GM12801 (cell line): Measurements from ENCODE around the gene RAB1B.

Experiments
- CTCF ChIP-seq: IDR thresholded peaks from one replicate; pipeline ENCODE4 v1.5.1; 2011; ENCODE audit warnings: control low read depth; ENCODE audit not compliant: insufficient read length; ENCODE audit errors: extremely low read depth

RAB1B gene

DNA sequence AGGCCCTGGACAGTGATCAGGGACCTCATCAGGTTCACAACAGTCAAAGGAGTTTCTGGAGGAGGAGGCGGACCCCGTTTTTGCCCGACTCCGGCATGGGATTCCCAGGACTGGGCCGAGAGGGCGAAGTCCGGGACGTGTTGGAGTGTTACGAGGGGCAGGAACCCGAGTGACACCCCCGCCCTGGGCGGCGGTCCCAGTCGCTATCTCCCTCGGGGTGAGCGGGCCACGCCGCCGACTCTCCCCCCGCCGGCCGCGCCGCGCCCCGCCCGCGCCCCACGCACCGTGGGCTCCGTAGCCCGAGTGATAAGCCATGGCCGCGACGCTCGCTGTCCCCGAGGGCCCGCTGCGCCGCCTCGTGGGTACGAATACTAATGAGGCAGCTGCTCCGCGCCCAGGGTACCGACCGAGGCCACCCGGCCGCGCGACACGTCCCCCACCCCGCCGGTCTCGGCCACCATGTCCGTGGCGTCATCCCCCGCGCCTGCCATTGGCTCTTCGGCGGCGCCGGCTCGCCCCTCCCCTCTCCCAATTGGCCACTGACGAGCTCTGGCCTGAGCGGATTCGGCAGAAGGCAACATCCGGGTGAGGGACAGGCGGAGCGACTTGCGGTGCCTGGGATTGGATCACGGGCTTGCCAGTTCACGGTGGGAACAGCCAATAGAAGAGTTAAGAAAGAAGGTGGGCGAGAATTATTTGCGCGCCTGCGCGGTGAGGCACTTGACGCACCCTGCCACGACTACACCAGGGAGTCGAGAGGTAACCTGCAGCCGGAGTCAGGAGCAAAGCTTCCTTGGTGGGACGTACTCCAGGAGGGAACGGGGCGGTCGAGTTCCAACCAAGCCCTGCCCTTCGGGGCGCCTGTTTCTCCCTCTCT lies 20.5 kb downstream of the RAB1B start, which contains the start of gene YIF1A:
YIF1A (minus strand) TSS at position 473 of the 877 bp plus-strand sequence; CDS start at position 315, 158 bp downstream.
- no peak for TF ChIP-seq CTCF

DNA sequence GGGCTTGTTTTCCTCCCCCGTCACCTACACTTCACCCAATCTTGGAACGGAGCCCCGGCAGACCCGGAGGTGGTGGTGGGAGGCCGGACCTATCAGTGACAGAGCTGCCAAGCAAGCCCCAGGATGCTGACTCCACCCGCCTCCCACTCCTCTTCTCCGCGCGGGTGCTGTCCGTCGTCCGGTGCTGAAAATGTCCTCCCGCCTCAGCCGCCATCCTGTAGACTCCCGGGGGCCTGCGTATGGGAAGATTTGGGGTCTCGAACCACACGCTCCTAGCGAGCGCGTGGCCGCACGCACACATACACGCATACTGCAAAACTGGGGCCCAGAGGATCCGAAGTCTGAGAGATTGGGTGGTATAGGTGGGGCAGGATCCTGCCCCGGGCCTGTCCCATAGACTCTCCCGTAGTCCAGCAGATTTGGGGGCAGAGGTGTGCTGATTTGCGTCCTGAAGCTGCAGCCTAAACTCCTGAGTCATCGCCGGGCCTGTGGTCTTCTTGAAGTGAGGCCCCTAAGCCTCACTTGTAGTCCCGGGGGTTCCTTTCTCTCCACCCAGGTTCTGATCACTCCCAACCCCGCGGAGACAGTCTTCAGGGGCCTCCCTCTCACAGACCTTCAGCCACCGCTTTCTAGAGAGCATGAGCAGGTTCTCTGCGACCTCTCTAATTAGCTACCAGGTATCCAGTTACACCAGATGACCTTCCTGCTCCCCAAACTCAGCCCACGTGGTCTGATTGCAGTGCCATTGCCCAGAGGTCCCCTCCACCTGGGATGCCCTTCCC lies 21.3 kb downstream of the RAB1B start:
- no peak for TF ChIP-seq CTCF

- no peak for TF ChIP-seq CTCF
Observed at GRCh38 chr11:66290330-66290621, 21.8 kb downstream of the RAB1B start.

DNA sequence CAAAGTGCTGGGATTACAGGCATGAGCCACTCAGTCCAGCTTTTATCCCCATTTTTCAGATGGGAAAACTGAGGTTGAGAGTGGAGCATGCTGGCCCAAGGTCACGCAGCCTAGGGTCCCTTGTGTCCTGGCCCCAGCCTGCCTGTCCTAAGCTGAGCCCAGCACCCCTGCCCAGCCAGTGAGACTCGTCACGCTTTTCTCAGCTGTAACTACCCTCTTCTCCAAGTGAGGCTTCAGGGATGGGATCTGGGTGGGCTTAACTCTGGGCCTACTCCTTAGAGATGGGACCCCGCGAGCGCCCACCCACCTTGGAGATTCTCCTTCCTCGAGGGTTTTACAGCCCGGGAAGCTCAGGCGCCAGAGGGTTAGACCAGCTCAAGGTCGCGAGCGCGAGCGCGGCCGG lies 22.9 kb downstream of the RAB1B start:
- TF ChIP-seq CTCF, result no peak

GRCh38 chr11:66291706-66292542 lies 23.5 kb downstream of the RAB1B start, which contains the start of gene TMEM151A:
TMEM151A (plus strand) TSS chr11:66291894; CDS start chr11:66292014, 120 bp downstream.
- TF ChIP-seq CTCF, result no peak

- no peak for TF ChIP-seq CTCF
Observed at GRCh38 chr11:66292543-66293332, 24.3 kb downstream of the RAB1B start.
